OCI-LY3 (cell line): ENCODE measurements around the gene ELMO1.

ENCODE experiments used
- H2AFZ ChIP-seq: fragments of 200-600, 300-600 bp; shearing (Covaris generic); 2 replicates; pipeline ENCODE4 v1.6.0; 2014; ENCODE audit warnings: antibody characterized with exemption, low read depth, low read length
- H3K27ac ChIP-seq: fragments of 200-600, 300-600 bp; sonication (generic); 2 replicates; pipeline ENCODE4 v1.5.1; 2014; ENCODE audit warnings: mild to moderate bottlenecking, low read length, moderate library complexity, mixed read lengths
- H3K27me3 ChIP-seq: fragments of 200-600, 300-600 bp; sonication (generic); 2 replicates; pipeline ENCODE4 v1.6.1; 2014; ENCODE audit warnings: low read depth, low read length, mixed read lengths
- H3K36me3 ChIP-seq: fragments of 200-600, 300-600 bp; sonication (generic); replicated peaks from 2 replicates; pipeline ENCODE3; 2014; ENCODE audit warnings: low read depth, low read length, mixed read lengths
- H3K4me1 ChIP-seq: fragments of 300-600, 200-600 bp; sonication (generic); 2 replicates; pipeline ENCODE4 v1.6.1; 2014; ENCODE audit warnings: low read length, mixed read lengths
- H3K4me2 ChIP-seq: fragments of 200-600, 300-600 bp; sonication (generic); 2 replicates; pipeline ENCODE4 v1.6.1; 2014; ENCODE audit warnings: low read length, mixed read lengths
- H3K4me3 ChIP-seq: fragments of 300-600, 200-600 bp; sonication (generic); 2 replicates; pipeline ENCODE4 v1.5.1; 2014; ENCODE audit warnings: antibody characterized with exemption, mild to moderate bottlenecking, low read length, moderate library complexity
- H3K79me2 ChIP-seq: fragments of 300-600, 200-600 bp; shearing (Covaris generic); 2 replicates; pipeline ENCODE4 v1.6.1; 2014; ENCODE audit warnings: mild to moderate bottlenecking, low read length, mixed read lengths
- H3K9ac ChIP-seq: fragments of 300-600, 200-600 bp; shearing (Covaris generic); 2 replicates; pipeline ENCODE4 v1.6.0; 2014; ENCODE audit warnings: mild to moderate bottlenecking, low read length, moderate library complexity
- H3K9me3 ChIP-seq: fragments of 200-600, 300-600 bp; shearing (Covaris generic); 2 replicates; pipeline ENCODE4 v1.6.1; 2014; ENCODE audit warnings: low read length, mixed read lengths; ENCODE audit not compliant: insufficient read depth
- H4K20me1 ChIP-seq: fragments of 200-600, 300-600 bp; sonication (generic); 2 replicates; pipeline ENCODE4 v1.6.1; 2016; ENCODE audit warnings: low read length, mixed read lengths; ENCODE audit not compliant: insufficient read depth
- EZH2phosphoT487 ChIP-seq: fragments of 200-600 bp; shearing (Covaris generic); IDR thresholded peaks from 2 replicates; pipeline ENCODE4 v1.6.1; 2018; ENCODE audit warnings: antibody characterized with exemption, mixed run types, low read depth
- TF ChIP-seq, protein P1 (sequence below): fragments of 200-600, 300-600 bp; sonication (generic); IDR thresholded peaks from 2 replicates; pipeline ENCODE4 v1.5.1; 2014; ENCODE audit warnings: antibody characterized with exemption, low read length, low read depth

The ELMO1 gene

GRCh38 chr7:36896418-36896817 lies 552.2 kb downstream of the ELMO1 start:
- Histone ChIP-seq H3K4me2 (no peak overlapping the region), H3K4me3 (no peak overlapping the region), H3K79me2 (peaks cover 5% of the 10 kb centered on the region; the same call in 1 of the 2 replicates), H3K4me1 (no peaks in the 10 kb centered on the region), H4K20me1 (peaks cover 36% of the 10 kb centered on the region), H3K9me3 (no peaks in the 10 kb centered on the region), H3K9ac (no peak overlapping the region), H3K36me3 (peaks cover 47% of the 10 kb centered on the region), H3K27ac (no peak overlapping the region), H3K27me3 (no peaks in the 10 kb centered on the region), H2AFZ (no peak overlapping the region)
- TF ChIP-seq, protein P1, sequence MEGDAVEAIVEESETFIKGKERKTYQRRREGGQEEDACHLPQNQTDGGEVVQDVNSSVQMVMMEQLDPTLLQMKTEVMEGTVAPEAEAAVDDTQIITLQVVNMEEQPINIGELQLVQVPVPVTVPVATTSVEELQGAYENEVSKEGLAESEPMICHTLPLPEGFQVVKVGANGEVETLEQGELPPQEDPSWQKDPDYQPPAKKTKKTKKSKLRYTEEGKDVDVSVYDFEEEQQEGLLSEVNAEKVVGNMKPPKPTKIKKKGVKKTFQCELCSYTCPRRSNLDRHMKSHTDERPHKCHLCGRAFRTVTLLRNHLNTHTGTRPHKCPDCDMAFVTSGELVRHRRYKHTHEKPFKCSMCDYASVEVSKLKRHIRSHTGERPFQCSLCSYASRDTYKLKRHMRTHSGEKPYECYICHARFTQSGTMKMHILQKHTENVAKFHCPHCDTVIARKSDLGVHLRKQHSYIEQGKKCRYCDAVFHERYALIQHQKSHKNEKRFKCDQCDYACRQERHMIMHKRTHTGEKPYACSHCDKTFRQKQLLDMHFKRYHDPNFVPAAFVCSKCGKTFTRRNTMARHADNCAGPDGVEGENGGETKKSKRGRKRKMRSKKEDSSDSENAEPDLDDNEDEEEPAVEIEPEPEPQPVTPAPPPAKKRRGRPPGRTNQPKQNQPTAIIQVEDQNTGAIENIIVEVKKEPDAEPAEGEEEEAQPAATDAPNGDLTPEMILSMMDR = no peak
- TF ChIP-seq EZH2phosphoT487 = no peak

DNA sequence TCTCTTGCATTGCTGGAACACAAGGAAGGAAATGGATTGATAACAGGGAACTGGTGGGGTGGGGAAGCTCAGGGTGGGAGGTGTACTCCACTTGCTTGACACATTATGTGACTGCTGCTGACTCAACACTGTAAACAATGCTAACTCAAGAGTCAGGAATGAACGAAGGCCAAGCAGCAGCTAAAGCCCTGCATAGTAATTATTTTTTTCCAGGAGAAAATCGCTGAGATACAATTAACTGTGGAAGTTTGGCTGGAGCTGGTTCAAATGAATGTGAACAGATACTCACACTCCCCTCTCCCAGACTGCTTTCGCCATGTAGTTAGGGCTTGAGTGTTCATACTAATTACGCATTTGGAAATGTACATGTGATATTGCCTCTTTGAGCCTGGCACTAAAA lies 553.5 kb downstream of the ELMO1 start:
- peaks cover 48% of the 10 kb centered on the region for H3K36me3 ChIP-seq
- 0 out of 2 replicates have a peak, but pooled peaks cover 4% of the 10 kb centered on the region for H3K79me2 ChIP-seq
- peaks cover 27% of the 10 kb centered on the region for H4K20me1 ChIP-seq
- no peaks in the 10 kb centered on the region for H3K9me3 ChIP-seq
- no peak overlapping the region for H3K27ac ChIP-seq
- H2AFZ ChIP-seq = no peak overlapping the region
- no peaks in the 10 kb centered on the region for H3K4me1 ChIP-seq
- H3K4me3 ChIP-seq = no peak overlapping the region
- no peaks in the 10 kb centered on the region for H3K27me3 ChIP-seq
- H3K9ac ChIP-seq = no peak overlapping the region
- TF ChIP-seq, protein P1 = no peak
- TF ChIP-seq EZH2phosphoT487 = no peak
- no peak overlapping the region for H3K4me2 ChIP-seq

DNA sequence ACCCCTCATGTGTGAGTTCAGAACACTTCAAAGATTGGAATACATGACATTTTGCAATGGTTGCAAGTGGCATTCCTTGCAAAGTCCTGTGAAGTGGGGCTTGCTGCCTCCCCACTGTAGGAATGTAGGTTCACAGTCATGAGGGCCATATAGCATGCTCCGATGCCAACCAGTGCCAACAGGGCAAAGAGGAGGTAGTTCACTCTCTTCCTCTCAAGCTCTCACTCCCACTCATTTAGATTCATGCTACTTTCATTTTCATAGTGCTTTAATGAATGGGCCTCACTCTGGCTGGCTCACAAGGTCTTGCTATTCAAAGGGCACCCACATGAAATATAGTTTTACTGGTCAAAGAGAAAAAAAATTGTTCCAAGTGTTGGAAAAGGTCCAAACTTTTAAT lies 554.5 kb downstream of the ELMO1 start:
- no peak overlapping the region for H2AFZ ChIP-seq
- no peaks in the 10 kb centered on the region for H3K9me3 ChIP-seq
- no peaks in the 10 kb centered on the region for H3K79me2 ChIP-seq
- no peaks in the 10 kb centered on the region for H3K4me1 ChIP-seq
- H3K36me3 ChIP-seq = peaks cover 50% of the 10 kb centered on the region
- H4K20me1 ChIP-seq = peaks cover 21% of the 10 kb centered on the region
- TF ChIP-seq, protein P1 = no peak
- TF ChIP-seq EZH2phosphoT487 = no peak
- no peak overlapping the region for H3K4me2 ChIP-seq
- no peak overlapping the region for H3K27ac ChIP-seq
- no peaks in the 10 kb centered on the region for H3K27me3 ChIP-seq
- no peak overlapping the region for H3K4me3 ChIP-seq
- no peak overlapping the region for H3K9ac ChIP-seq

GRCh38 chr7:36889182-36889581 lies 559.5 kb downstream of the ELMO1 start:
- Histone ChIP-seq H3K27me3 (no peaks in the 10 kb centered on the region), H4K20me1 (0 out of 2 replicates have a peak, but pooled peaks cover 7% of the 10 kb centered on the region), H3K27ac (no peak overlapping the region), H3K4me3 (no peak overlapping the region), H2AFZ (no peak overlapping the region), H3K36me3 (peaks cover 71% of the 10 kb centered on the region), H3K4me2 (no peak overlapping the region), H3K4me1 (no peaks in the 10 kb centered on the region), H3K9ac (no peak overlapping the region), H3K79me2 (no peaks in the 10 kb centered on the region), H3K9me3 (no peaks in the 10 kb centered on the region)
- no peak for TF ChIP-seq EZH2phosphoT487
- TF ChIP-seq, protein P1 = no peak
